NCI-H345 treated with DMSO at 0.1 percent for 48 hours (cell line): ENCODE results near the gene PUM2.

Experiments
- DNase-seq: peaks from one replicate; lab custom pipeline; 2025; ENCODE audit not compliant: unreplicated experiment; lab: John Stamatoyannopoulos, UW

Gene PUM2

DNA sequence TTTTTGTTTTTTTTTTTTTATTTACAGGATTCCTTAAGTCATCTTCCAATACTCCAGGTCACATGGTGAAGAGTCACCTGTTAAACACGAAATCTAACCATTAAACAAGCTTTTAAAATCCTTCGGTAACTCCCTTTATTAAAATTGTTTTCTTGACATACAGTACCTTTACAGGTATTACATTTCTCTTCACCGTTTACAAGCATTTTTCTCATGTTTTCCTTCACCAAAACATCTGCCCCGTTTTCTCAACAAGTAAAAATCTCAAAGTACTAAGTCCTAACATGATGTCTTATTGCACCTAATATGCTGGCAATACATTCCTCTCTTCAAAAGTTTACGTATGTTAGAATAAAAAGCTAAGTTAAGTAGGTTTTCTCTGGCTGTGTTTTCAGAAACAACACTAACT, 1.1 kb downstream of the PUM2 start:
- no peak for DNase-seq

DNA sequence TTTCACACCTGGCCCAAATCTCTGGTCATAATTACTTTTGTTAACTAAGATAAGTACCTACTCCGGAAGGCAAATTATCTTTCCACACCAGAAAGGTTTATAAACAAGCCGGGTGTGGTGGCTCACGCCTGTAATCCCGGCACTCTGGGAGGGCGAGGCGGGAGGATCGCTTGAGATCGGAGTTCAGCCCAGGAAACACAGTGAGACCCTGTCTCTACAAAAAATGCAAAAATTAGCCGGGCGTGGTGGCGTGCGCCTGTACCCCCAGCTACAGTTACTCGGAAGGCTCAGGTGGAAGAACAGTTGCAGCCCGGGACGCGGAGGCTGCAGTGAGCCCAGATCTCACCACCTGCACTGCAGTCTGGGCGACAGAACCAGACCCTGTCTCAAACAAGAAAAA, 2.1 kb downstream of the PUM2 start:
- no peak for DNase-seq

DNA sequence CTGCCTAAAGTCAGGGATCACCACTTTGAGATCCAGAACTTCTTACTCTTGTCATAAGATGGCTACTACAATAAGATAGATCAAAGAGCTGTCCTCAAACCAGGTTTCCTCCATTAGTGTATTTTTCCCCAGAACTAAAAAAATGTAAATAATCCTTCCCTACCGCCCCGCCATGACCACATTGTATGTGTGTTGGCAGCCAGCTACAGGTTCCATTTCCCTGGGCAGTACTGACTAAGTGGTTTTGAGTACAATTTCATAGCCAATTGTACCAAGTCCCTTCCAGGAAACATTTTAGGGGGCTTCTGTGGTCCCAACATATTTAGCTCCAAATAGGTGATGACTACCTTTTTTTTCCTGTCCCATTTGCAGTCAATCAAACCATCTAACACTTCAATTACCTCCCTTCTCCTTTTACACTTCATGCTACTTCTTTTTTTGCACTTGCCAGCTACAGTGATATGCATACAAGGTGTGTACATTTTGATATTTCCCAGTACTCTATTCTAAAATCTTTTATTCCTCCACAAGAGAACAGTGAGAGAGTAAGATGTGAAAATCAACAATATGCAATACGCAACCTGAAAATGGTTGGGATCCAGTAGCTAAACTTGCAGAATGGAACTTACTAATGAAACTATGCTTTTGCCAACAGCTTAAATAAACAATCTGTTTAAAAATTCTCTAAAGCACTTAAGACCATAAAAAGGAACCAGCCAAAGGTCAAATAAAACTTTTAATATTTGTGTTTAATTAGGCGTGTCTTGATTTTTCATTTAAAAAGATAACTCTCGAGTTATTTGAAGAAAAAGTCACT, 3.9 kb downstream of the PUM2 start:
- DNase-seq = no peak

DNA sequence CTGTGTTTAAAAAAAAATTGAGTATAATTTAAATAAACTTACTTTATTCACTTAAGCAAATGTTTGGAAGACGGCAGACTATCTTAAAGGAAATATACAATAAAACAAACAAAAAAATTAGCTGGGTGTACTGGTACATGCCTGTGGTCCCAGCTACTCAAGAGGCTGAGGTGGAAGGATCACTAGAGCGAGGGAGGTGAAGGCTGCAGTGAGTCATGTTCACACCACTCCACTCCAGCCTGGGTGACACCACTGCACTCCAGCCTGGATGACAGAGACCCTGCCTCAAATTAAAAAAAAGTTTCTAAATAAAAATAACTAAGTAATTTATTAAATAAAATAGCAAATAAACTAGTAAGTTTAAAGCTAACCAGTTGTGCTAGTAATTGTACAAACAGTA, 7.5 kb downstream of the PUM2 start:
- DNase-seq = no peak

DNA sequence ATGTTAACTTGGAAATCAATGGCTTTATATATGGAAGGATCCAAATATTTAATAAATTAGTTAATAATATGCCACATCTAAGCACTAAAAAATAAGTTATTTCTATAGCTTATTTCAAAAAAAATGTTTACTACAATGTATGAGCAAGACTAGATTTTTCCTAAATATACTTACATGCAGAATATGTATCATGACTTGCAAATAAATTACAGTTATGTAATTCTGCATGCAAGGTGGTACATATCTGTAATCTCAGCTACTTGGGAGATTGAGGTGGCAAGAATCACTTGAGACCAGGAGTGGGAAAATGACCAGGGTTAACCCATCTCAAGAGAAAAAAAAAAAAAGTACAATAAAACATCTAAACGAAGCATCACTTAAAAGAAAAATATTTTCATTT, 11.6 kb downstream of the PUM2 start:
- no peak for DNase-seq

DNA sequence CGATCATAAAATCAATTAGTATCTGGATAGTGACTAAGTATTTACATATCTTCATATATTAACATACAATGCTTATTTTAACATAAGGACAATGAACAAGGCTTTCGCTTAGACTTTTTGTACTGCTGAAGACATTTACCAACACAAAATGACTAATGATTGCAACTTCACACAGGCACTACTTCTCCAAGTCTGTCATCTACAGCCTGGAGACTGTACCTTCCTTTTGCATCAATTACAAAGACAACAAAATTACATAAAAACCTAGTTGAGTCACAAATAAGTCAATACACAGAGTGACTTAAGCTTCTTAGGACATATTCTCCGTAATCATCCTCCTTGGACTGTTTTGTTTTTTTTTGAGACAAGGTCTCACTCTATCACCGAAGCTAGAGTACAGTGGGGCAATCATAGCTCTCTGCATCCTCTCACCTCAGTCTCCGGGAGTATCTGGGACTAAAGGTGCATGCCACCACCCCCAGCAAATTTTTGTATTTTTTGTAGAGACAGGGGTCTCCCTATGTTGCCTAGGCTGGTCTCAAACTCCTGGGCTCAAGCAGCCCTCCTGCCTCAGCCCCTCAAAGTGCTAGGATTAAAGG, 15.9 kb downstream of the PUM2 start:
- no peak for DNase-seq

DNA sequence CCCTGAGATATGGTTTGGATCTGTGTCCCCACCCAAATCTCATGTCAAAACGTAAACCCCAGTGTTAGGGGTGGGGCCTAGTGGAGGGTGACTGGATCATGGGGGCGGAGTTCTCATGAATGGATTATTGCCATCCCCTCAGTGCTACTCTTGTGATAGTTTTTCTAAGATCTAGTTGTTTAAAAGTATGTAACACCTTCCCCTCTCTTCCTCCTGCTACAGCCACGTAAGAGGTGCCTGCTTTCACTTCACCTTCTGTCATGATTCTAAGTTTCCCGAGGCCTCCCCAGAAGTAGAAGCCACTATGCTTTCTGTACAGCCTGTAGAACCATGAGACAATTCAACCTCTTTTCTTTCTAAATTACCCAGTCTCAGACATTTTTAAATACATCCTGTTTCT, 16.9 kb downstream of the PUM2 start:
- no peak for DNase-seq

DNA sequence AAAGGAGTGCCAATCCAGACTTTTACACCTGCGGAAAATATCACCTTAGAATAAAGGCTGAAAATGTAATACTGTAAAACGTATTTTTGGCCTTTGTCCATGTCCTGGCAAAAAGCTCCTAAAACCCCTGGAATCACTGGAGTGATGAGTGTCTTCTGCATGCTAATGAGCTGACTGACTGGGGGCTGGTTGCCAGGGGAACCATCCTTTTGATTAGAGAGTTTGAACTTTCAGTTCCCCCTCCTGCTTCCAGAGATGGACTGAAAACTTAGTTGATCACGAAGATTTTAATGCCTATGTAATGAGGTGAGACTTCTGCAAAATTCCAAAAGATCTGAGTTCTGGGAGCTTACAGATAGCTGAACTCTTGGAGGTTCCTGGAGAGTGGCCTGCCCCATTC, 20.5 kb downstream of the PUM2 start:
- DNase-seq = no peak

DNA sequence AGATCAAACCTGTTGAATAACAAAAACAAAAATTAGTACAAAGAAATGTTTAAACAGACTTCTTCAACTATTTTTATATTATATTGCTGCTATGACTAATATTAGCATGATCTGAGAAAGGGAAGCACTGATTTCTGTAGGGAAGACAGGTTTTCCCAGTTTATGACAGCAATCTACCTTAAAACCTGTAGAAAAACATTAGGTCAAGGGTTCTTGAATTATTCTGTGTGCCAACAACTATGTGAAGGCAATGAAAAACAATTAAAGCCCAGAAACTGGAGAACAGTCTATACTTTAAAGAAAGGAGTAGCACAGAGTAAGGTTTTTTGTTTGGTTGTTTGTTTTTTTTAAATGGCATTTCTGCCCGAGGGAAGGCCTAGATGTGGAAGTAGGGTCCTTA, 23.3 kb downstream of the PUM2 start:
- DNase-seq = no peak

DNA sequence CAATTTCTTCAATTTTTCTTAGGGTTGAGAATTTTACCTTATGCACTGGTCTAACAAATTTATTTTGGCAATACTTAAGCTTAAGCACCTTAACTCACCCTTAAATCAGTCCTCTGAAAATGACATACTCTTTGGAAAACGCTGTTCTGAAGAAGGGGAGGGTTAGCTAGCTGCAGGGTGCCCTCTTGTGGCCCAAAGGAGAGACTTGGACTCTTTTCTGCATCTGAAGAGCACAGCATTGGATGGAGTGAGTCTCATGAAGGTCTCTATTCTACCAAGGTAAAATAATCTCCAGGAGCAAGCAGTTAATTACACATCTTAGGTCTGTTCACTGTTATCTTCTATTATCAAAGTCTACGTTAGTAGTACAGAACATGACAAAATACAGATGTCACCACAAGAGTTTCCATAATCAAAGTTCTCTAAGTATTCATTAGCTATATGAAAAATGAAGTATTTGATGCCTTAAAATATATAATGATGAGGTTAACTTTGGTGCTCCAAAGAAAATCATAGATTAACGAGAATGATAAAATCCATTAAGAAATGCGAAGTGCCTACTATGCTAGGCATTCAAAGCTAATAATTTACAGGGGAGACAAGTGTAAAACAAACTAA, 24.4 kb downstream of the PUM2 start:
- DNase-seq = peak; percentile 54

DNA sequence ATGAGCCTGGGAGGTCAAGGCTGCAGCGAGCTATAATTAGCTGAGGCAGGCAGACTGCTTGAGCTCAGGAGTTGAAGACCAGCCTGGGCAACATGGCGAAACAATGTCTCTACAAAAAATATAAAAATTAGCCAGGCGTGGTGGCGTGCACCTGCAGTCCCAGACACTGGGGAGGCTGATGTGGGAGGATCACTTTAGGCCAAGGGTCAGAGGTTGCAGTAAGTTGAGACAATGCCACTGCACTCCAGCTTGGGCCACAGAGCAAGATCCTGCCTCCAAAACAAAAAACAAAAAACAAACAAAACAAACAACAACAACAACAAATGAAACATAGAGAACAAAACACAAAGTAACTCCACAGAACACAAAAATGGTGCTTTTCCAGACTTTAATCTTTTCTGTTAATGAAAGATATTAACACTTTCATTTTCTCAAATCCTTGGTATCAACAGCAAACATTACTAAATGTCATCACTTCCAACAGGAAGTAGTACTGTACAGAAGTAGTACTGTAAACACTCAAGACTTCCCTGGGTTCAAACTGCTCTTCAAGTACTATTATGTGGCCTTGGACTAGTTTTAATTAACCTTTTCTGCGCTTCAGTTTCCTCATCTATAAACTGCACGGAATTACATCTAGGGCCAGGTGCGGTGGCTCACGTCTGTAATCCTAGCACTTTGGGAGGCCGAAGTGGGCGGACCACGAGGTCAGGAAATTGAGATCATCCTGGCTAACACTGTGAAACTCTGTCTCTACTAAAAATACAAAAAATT, 27.9 kb downstream of the PUM2 start:
- no peak for DNase-seq

DNA sequence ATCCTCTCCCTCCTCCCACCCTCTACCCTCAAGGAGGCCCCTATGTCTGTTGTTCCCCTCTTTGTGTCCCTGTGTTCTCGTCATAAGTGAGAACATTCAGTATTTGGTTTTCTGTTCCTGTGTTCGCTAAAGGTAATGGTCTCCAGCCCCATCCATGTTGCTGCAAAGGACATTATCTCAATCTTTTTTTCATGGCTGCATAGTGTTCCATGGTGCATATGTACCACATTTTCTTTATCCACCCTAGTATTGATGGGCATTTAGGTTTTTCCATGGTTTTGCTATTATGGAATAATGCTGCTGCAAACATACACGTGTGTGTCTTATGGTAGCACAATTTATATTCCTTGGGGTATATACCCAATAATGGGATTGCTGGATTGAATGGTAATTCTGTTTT, 33.0 kb downstream of the PUM2 start:
- no peak for DNase-seq

DNA sequence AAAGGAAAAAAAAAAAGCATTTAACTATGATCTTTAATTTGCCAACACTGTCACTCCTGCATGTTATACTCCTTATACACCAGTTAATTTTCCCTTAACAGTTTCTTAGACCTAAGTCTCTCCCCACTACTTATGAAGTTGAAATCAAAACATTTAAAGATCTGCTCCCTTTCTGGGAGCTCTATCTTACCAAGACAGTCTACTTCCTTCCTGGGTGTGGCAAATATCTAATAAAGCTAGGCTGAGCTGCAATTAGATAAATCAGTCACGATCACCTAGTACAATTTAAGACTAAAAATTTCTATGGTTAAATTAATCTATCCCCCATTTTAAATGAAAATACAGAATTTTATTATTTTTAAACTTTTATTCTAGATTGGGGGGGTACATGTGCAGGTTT, 33.4 kb downstream of the PUM2 start:
- no peak for DNase-seq

DNA sequence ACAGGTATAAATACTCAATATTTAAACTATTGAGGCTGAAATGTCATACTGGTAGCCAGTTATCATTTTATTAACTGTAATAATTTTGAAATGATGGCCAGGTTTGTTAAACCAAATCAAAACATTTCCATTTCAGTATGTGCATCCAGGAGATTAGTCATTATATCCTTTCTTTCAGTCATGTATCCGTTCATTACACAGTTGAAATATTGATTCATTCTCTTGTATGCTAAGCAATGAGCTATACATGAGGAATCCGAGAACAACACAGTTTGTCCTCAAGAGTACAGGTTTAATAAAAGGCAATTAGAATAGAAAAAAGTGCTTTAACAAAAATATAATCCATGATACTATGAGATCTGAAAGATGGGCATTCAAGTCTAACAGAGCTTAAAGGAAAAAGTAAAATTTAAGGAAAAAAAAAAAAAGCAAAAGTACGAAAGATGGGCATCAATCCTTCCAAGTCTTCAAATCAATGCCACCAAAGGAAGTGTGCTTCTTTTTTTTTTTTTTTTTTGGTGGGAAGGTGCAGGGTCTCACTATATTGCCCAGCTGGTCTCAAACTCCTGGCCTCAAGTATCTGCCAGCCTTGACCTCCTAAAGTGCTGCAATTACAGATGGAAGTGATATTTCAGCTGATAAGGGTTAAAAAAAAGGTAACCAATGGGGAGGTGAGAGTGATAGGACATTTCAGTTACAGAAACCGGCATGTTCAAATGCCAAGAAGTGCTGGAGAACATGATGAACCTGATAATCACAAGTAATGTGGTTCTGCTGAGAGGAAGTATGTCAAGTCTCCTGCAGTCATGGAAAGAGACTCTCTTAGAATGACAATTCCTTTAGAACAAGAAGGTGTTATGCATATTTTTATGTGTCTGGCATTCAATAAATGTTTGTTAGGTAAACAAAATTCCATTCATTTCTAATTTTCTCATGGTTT, 35.8 kb downstream of the PUM2 start:
- DNase-seq = no peak

DNA sequence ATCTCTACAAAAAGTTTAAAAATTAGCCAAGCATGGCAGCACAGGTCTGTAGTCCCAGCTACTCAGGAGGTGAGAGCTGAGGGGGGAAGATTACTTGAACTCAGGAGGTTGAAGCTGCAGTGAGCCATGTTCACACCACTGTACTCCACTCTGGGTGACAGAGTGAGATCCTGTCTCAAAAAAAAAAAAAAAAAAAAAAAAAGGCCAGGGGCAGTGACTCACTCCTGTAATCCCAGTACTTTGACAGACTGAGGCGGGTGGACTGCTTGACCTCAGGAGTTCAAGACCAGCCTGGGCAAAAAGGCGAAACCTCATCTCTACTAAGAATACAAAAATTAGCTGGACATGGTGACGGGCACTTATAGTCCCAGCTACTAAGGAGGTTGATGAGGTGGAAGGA, 37.0 kb downstream of the PUM2 start:
- DNase-seq = no peak

DNA sequence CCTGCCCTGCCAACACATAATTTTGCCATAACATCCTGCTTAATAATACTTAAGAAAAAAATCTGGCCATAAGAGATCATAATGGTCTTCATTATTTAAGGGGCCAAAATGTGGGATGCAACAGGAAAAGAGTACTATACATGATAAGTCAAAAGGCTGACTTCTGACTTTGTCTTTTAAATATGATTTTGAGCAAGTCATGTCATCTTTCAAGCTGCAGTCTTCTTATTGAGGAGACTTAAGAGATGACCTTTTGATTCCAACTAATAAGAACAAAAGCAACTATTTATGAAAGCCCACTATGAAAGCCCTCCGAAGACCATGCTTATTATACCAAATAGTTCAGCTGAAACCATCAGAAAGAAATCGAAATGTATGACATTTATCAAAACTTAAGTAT, 41.6 kb downstream of the PUM2 start:
- no peak for DNase-seq

DNA sequence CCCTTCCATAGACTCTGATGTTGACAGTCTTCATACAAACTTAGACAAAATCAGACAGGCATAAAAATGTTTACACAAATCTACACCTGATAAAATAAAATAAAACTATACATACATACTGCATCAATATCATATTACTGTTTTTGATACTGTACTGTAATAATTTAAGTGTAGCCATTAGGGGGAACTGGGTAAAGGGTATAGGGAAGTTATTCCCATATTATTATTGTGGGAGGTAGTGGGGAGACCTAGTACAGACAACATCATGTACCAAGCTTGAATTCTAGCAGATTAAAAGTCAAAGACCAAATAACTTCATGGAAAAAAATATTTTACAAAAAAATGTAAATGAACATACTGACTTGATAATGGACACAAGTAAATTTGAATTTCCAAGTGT, 43.3 kb downstream of the PUM2 start:
- no peak for DNase-seq

DNA sequence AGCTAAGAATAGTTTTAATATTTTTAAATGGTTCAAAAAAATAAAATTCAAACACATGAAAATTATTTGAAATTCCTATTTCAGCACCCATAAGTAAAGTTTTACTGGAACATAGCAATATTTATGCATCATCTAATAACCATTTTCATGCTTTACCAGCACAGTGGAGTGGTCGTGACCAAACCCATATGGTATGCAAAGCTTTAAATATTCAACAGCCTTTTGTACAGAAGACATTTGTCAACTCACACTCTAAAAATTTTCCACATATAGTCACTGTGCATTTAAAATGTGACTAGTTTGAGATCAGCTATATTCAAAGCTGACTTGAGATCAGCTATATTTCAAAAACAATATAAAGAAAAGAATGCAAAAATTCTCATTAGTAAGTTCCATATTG, 46.2 kb downstream of the PUM2 start:
- DNase-seq = no peak

DNA sequence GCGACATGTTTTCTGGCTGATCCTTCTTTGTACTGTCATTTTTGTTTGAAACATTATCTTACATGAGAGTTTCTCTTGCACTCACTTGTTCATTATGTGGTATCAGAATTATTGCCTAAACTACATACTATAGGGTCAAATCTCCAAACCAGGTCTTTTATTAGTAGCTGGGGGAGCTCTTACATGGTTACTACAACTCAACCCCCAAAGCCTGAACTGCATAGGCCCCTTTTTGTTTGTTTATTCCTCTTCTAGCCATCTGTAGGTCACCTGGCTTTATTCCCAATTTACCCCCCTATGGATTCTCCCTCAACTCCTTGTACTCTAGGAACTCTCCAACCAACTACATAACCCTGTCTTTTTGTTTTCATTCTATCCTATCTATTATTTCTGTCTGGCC, 46.7 kb downstream of the PUM2 start:
- DNase-seq = no peak

DNA sequence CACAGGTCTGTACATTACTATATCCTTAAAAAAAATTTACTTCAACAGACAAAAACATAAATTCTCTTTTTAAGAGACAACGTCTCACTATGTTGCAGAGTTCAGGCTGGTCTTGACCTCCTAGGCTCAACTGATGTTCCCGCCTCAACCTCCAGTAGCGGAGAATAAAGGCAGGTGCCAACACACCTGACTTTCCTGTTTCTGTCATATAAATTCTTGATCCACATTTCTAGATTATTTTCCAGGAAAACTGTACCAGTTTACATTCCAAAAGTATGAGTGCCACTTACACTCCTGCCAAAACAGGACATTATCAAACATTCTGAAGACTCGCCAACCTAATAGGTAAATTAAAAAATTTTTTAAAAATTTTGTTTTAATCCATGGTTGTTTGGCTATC, 48.6 kb downstream of the PUM2 start:
- DNase-seq = no peak

DNA sequence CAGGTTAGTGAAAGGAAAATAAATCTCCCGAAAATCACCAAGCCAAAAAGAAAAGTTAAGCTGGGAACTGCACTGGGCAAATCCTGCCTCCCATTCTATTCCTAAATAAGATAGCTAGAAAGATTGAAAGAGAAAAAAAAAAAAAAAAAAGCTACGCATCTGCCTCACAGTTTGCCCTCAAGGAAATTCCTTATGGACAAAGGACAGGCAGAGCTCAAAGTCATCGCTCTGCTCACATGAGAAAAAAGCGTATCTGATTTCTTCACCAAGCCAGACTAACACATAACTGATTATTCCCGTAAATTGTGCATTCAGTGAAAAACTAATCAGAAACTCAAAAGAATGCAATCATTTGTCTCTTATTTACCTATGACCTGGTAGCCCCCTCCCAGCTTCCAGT, 50.0 kb downstream of the PUM2 start:
- no peak for DNase-seq
